LoVo (cell line): ENCODE measurements around the gene IFIT2.
"Not testable (repeated sequence)": the region's sequence is repeated elsewhere in the genome, so short reads cannot be mapped to it uniquely, and the experiment has no call there.

ENCODE experiments used
- DNase-seq: peaks from one replicate; pipeline ENCODE4 v3.0.0-alpha.2; 2016; ENCODE audit warnings: low spot score

The IFIT2 gene

GRCh38 chr10:89308736-89309135 lies 6.9 kb downstream of the IFIT2 start:
- DNase-seq, result no peak

GRCh38 chr10:89309156-89310055 lies 7.6 kb downstream of the IFIT2 start:
- DNase-seq, result no peak

DNA sequence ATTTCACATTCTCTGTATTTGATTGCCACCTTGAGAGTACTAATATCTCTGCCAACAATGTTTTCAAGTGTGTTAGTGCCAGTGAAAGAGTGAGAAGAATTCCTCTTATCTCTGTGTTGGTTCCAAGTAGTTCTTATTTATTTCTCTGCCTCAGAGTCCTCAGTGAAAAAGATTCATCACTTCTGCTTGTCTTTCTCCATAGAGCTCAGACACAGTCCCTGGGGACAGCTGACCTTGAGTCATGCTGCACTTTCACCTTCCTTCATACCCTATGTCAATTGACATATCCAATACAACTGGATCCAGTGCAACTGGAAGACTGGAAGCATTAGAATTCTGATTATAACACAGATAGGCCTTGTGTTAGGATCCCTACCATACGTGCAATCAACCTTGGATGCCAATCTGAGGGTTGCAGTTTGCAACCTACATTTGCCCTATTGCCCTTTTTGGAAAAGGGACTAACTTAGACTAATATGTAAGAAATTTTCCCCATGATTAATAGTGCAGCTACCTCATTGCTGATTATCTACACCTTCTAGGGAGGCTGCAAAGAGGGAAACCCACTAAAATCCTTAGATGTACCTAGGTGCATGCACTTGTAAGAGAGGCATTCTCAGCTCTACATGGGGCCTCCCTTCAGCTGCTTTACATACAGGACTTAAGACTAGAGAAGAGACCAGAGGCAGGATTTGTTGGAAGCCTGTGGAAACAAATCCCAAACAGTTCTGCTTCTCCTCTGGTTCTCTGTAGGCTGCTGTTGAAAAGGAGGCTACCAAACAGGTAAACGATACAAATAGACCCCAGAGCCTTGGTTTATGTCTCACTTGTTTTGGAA lies 8.4 kb downstream of the IFIT2 start:
- DNase-seq, result no peak

GRCh38 chr10:89312973-89313372 lies 11.1 kb downstream of the IFIT2 start:
- no peak for DNase-seq

- no peak for DNase-seq
Observed at GRCh38 chr10:89314676-89315075, 12.8 kb downstream of the IFIT2 start.

- not testable (repeated sequence) for DNase-seq
Observed at GRCh38 chr10:89318047-89318446, 16.2 kb downstream of the IFIT2 start.

DNA sequence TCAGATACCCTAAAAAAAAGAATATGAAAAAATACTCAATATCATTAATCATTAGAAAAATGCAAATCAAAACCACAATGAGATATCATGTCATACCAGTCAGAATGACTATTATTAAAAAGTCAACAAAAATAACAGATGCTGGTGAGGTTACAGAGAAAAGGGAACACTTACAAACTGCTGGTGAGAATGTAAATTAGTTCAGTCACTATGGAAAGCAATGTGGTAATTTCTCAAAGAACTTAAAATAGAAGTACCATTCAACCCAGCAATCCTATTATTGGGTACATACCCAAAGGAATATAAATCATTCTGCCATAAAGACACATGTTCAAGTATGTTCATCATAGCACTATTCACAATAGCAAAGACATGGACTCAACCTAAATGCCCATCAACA lies 23.2 kb downstream of the IFIT2 start:
- not testable (repeated sequence) for DNase-seq

GRCh38 chr10:89325856-89326255 lies 24.0 kb downstream of the IFIT2 start:
- not testable (repeated sequence) for DNase-seq

DNA sequence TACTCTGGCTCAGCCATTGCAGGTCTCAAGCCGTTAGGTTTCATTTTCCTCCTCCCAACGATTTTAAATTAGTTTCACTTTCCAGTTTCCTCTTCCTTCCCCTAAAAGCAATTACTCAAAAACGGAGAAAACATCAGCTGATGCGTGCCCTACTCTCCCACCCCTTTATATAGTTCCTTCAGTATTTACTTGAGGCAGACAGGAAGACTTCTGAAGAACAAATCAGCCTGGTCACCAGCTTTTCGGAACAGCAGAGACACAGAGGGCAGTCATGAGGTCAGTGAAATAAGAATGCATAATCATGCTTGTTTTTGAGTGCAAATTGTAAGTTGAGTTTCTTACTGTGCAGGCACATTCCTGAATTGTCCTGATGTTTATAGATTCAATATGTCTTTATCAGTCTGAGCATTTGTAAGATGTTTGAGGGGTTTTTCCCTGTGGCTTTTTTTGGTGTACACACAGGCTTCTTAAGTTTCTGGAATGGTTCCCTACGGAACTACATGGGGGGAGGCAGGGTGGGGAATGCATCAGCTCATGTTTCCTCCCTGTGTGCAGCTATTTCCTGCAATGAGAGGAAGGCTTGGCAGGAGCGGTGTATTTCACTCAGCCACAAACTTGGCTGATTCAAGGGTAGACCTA lies 26.1 kb downstream of the IFIT2 start, which contains the start of gene IFIT3:
IFIT3 (plus strand) TSS at position 195 of the 639 bp plus-strand sequence; CDS start at position 272, 77 bp downstream.
- DNase-seq, result peak; percentile 62

GRCh38 chr10:89329151-89329550 lies 27.3 kb downstream of the IFIT2 start:
- DNase-seq, result no peak

DNA sequence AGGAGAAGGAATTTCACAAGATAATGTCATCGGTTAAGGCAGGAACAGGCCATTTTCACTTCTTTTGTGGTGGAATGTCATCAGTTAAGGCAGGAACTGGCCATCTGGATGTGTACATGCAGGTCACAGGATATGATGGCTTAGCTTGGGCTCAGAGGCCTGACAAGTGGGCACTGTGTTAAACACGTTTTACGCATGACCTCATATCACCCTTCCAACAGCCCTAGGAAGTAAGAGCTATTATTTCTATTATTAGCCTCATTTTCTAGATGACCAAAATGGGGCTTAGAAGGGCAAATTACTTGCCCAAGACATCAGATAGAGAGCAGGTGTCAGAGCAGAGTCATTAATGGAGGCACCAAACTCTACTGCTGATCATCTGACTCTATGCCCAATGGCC lies 28.2 kb downstream of the IFIT2 start:
- DNase-seq, result not testable (repeated sequence)

- no peak for DNase-seq
Observed at GRCh38 chr10:89330537-89331212, 28.8 kb downstream of the IFIT2 start.

DNA sequence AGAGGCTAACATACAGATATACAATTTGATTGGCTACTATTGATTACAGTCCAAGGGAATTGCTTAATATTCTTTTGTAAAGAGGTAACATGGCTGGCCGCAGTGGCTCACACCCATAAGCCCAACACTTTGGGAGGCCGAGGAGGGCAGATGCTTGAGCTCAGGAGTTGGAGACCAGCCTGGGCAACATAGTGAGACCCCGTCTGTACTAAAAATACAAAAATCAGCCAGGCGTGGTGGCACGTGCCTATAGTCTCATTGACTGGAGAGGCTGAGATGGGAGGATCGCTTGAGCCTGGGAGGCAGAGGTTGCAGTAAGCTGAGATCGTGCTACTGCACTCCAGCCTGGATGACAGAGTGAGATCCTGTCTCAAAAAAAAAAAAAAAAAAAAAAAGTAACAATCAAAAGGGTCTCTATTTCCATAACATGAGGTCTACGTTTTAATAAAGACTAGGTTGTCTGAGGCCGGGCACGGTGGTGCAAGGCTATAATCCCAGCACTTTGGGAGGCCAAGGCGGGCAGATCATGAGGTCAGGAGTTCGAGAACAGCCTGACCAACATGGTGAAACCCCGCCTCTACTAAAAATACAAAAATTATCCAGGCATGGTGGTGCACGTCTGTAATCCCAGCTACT lies 29.8 kb downstream of the IFIT2 start:
- DNase-seq, result not testable (repeated sequence)

GRCh38 chr10:89332123-89332633 lies 30.3 kb downstream of the IFIT2 start:
- peak; percentile 37 for DNase-seq

DNA sequence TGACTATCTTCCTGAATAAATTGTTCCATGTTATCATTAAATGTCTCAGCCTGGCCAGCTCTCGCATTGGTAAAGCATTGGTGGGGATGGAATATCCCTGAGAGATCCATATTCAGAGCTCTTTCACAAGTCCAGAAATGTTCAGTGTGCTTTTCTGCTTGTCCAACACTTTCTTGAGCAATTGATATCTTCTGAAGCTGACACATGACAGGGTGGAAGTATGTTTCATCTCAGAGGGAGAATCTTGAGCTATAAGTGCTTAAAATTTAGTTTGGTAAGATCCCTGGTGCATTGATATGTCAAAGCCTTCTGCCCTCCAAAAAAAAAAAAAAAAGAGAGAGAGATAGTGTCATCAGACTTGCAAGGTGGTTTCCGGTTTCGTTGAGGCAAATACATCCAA lies 33.4 kb downstream of the IFIT2 start:
- DNase-seq, result no peak

GRCh38 chr10:89336241-89336640 lies 34.4 kb downstream of the IFIT2 start:
- no peak for DNase-seq

GRCh38 chr10:89337484-89337883 lies 35.6 kb downstream of the IFIT2 start:
- peak; percentile 13 for DNase-seq

DNA sequence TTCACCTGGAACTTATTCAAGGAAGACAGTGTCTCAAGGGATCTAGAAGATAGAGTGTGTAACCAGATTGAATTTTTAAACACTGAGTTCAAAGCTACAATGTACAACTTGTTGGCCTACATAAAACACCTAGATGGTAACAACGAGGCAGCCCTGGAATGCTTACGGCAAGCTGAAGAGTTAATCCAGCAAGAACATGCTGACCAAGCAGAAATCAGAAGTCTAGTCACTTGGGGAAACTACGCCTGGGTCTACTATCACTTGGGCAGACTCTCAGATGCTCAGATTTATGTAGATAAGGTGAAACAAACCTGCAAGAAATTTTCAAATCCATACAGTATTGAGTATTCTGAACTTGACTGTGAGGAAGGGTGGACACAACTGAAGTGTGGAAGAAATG lies 36.9 kb downstream of the IFIT2 start:
- no peak for DNase-seq

- DNase-seq, result no peak
Observed at GRCh38 chr10:89339875-89340274, 38.0 kb downstream of the IFIT2 start.

GRCh38 chr10:89341649-89342048 lies 39.8 kb downstream of the IFIT2 start:
- DNase-seq, result no peak
